Endothelial cell of umbilical vein (primary cell): ENCODE measurements around the gene ARFGAP3.

Experiments used
- EZH2 ChIP-seq: IDR thresholded peaks from 2 replicates; pipeline ENCODE4 v1.6.1; 2012; ENCODE audit warnings: borderline replicate concordance, low read depth, mild to moderate bottlenecking, moderate library complexity, low read length, inconsistent platforms; ENCODE audit not compliant: severe bottlenecking
- FOS ChIP-seq: IDR thresholded peaks from 2 replicates; pipeline ENCODE4 v1.6.1; 2011; ENCODE audit warnings: mild to moderate bottlenecking, low read length, moderate library complexity, borderline replicate concordance; ENCODE audit not compliant: insufficient read depth
- GATA2 ChIP-seq: IDR thresholded peaks from 2 replicates; pipeline ENCODE4 v1.7.0; 2011; ENCODE audit warnings: low read depth, mild to moderate bottlenecking, moderate library complexity, mixed read lengths, low read length; ENCODE audit not compliant: insufficient read length, insufficient read depth
- JUN ChIP-seq: IDR thresholded peaks from 2 replicates; pipeline ENCODE4 v1.6.1; 2011; ENCODE audit warnings: borderline replicate concordance, low read depth; ENCODE audit not compliant: insufficient read length, insufficient read depth
- MAX ChIP-seq: IDR thresholded peaks from 2 replicates; pipeline ENCODE4 v1.6.1; 2011; ENCODE audit not compliant: insufficient read depth, insufficient read length
- MYC ChIP-seq: IDR thresholded peaks from one replicate; pipeline ENCODE4 v1.6.1; 2011; ENCODE audit warnings: mild to moderate bottlenecking, low read depth, low read length
- POLR2A ChIP-seq: IDR thresholded peaks from 2 replicates; pipeline ENCODE4 v1.6.1; 2012; ENCODE audit warnings: low read depth, mild to moderate bottlenecking, control low read depth, low read length
- POLR2AphosphoS5 ChIP-seq: IDR thresholded peaks from 2 replicates; pipeline ENCODE4 v1.6.1; 2012; ENCODE audit warnings: low read depth, mild to moderate bottlenecking, control low read depth, low read length, moderate library complexity; ENCODE audit not compliant: insufficient read depth
- TF ChIP-seq, protein P1 (sequence below), 2 donors: IDR thresholded peaks; 1 replicate in 1 of 2; 2 replicates in 1 of 2; pipeline ENCODE4 v1.5.1; 2011; ENCODE audit warnings: low read length in 2 of 2, mild to moderate bottlenecking in 2 of 2, moderate library complexity in 2 of 2, control low read depth in 1 of 2, inconsistent platforms in 1 of 2, low read depth in 1 of 2; ENCODE audit not compliant: insufficient read depth in 1 of 2; ENCODE audit errors: extremely low read depth in 1 of 2

- TF ChIP-seq EZH2: no peak
- TF ChIP-seq, protein P1, sequence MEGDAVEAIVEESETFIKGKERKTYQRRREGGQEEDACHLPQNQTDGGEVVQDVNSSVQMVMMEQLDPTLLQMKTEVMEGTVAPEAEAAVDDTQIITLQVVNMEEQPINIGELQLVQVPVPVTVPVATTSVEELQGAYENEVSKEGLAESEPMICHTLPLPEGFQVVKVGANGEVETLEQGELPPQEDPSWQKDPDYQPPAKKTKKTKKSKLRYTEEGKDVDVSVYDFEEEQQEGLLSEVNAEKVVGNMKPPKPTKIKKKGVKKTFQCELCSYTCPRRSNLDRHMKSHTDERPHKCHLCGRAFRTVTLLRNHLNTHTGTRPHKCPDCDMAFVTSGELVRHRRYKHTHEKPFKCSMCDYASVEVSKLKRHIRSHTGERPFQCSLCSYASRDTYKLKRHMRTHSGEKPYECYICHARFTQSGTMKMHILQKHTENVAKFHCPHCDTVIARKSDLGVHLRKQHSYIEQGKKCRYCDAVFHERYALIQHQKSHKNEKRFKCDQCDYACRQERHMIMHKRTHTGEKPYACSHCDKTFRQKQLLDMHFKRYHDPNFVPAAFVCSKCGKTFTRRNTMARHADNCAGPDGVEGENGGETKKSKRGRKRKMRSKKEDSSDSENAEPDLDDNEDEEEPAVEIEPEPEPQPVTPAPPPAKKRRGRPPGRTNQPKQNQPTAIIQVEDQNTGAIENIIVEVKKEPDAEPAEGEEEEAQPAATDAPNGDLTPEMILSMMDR (IDR thresholded peaks at IDR 0.05; ENCODE audit: extremely low read depth in 1 of 2, insufficient read depth in 1 of 2, low read depth in 1 of 2, low read length in 2 of 2): no peak
- TF ChIP-seq JUN: no peak
- TF ChIP-seq POLR2A: no peak
- TF ChIP-seq MAX: no peak
- TF ChIP-seq MYC: no peak
- no peak for TF ChIP-seq FOS
- no peak for TF ChIP-seq POLR2AphosphoS5
- no peak for TF ChIP-seq GATA2
Observed at GRCh38 chr22:42881982-42882656, 25.0 kb upstream of the ARFGAP3 start.
